ENCODE measurements around the gene GALNT15. TPM values are rescaled to one million over a fixed set of nuclear protein-coding genes. Genes with fewer than 3 reads are reported as not detected.
A peak's percentile ranks its signal among the peaks of the same experiment; 100 is the strongest.

GALNT15 gene
- total and polyA plus RNA-seq, 2 donors (not counting 1 experiment from before 2014, with no cell fraction given): 10.7 to 37.7 TPM

GRCh38 chr3:16199769-16200168, 25.3 kb downstream of the GALNT15 start:
- TF ChIP-seq EZH2 (IDR thresholded peaks at IDR 0.05; ENCODE audit: low read length, missing control alignments): no peak
- TF ChIP-seq CTCF (conservative IDR thresholded peaks at IDR 0.05 in 1 of 2, IDR thresholded peaks at IDR 0.05 in 1 of 2; ENCODE audit: low read depth in 1 of 2, low read length in 2 of 2): no peak
- no peak for DNase-seq (ENCODE audit: low read depth in 2 of 2)

DNA sequence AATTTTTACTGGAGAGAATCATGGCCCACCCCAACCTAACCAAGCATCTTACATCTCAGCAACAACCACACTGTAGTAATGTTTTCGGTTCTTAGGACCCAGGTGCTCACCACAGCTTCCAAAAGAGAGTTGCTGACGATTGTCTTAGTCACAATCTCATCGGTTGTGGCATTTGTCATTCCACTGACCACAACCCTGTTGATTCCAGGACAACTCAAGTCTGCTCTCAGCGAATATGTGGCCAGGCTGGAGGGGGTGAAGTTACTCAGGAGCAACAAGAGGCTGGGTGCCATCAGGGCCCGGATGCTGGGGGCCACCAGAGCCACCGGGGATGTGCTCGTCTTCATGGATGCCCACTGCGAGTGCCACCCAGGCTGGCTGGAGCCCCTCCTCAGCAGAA, 25.9 kb downstream of the GALNT15 start:
- Histone ChIP-seq H3K4me1 (ENCODE audit: control insufficient read depth, extremely low read depth, insufficient read depth, low read length) (no peaks in the 10 kb centered on the region), H3K4me2 (ENCODE audit: extremely low read depth, insufficient read depth, low read length) (no peak overlapping the region), H3K4me3 (replicated peaks in 1 of 4; ENCODE audit: control extremely low read depth in 1 of 4, insufficient read depth in 1 of 4, low read depth in 3 of 4, low read length in 4 of 4) (no peak overlapping the region), H3K36me3 (ENCODE audit: control insufficient read depth, insufficient read depth, low read length) (no peaks in the 10 kb centered on the region), H3K9me3 (ENCODE audit: control insufficient read depth, insufficient read depth, low read depth, low read length) (no peaks in the 10 kb centered on the region), H3K79me2 (ENCODE audit: control insufficient read depth, insufficient read depth, low read length) (no peaks in the 10 kb centered on the region), H3K9ac (ENCODE audit: insufficient read depth, low read length) (no peak overlapping the region), H4K20me1 (ENCODE audit: control insufficient read depth, extremely low read depth, insufficient read depth, low read length) (no peaks in the 10 kb centered on the region), H3K27ac (ENCODE audit: insufficient read depth, low read length) (no peak overlapping the region), H3K27me3 (ENCODE audit: control insufficient read depth, insufficient read depth, low read length) (no peaks in the 10 kb centered on the region), H2AFZ (ENCODE audit: low read length) (no peak overlapping the region)
- peak in 1 of 2 donors; percentile 79 for DNase-seq (ENCODE audit: low read depth in 2 of 2)
- TF ChIP-seq EZH2 (IDR thresholded peaks at IDR 0.05; ENCODE audit: low read length, missing control alignments): no peak
- TF ChIP-seq CTCF (conservative IDR thresholded peaks at IDR 0.05 in 1 of 2, IDR thresholded peaks at IDR 0.05 in 1 of 2; ENCODE audit: low read depth in 1 of 2, low read length in 2 of 2): no peak

More at GRCh38 chr3:16199769-16200168, 25.3 kb downstream of the GALNT15 start:
- H3K36me3 ChIP-seq (ENCODE audit: control insufficient read depth, insufficient read depth, low read length): no peaks in the 10 kb centered on the region
- no peaks in the 10 kb centered on the region for H4K20me1 ChIP-seq (ENCODE audit: control insufficient read depth, extremely low read depth, insufficient read depth, low read length)
- no peaks in the 10 kb centered on the region for H3K9me3 ChIP-seq (ENCODE audit: control insufficient read depth, insufficient read depth, low read depth, low read length)
- no peak overlapping the region for H3K9ac ChIP-seq (ENCODE audit: insufficient read depth, low read length)
- no peaks in the 10 kb centered on the region for H3K4me1 ChIP-seq (ENCODE audit: control insufficient read depth, extremely low read depth, insufficient read depth, low read length)
- H3K27ac ChIP-seq (ENCODE audit: insufficient read depth, low read length): no peak overlapping the region
- H3K79me2 ChIP-seq (ENCODE audit: control insufficient read depth, insufficient read depth, low read length): no peaks in the 10 kb centered on the region
- H3K4me2 ChIP-seq (ENCODE audit: extremely low read depth, insufficient read depth, low read length): no peak overlapping the region
- H3K27me3 ChIP-seq (ENCODE audit: control insufficient read depth, insufficient read depth, low read length): no peaks in the 10 kb centered on the region
- no peak overlapping the region for H2AFZ ChIP-seq (ENCODE audit: low read length)
- no peak overlapping the region for H3K4me3 ChIP-seq (replicated peaks in 1 of 4; ENCODE audit: control extremely low read depth in 1 of 4, insufficient read depth in 1 of 4, low read depth in 3 of 4, low read length in 4 of 4)

DNA sequence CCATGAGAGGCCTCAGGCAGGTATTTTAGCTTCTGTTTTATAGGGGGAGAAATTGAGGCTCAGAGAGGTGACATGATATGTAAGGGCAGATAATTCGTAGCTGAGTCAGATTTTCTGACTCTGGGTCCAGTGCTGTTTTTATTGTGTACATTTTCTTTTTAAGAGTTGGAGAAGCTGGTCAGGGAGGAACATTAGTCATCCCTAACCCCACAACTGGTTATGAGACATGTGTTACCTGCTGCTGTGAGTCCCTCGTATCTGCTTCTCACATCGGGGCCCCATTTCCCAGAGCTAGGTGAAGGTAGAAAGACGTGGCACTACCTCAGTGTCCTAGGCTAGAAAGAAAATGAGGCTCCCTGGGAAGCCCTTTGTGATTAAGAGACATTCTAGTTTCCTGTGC, 28.6 kb downstream of the GALNT15 start:
- Histone ChIP-seq H3K4me3 (replicated peaks in 1 of 4; ENCODE audit: control extremely low read depth in 1 of 4, insufficient read depth in 1 of 4, low read depth in 3 of 4, low read length in 4 of 4) (no peak overlapping the region), H3K4me1 (ENCODE audit: control insufficient read depth, extremely low read depth, insufficient read depth, low read length) (no peaks in the 10 kb centered on the region), H3K27ac (ENCODE audit: insufficient read depth, low read length) (no peak overlapping the region), H2AFZ (ENCODE audit: low read length) (no peak overlapping the region), H3K79me2 (ENCODE audit: control insufficient read depth, insufficient read depth, low read length) (no peaks in the 10 kb centered on the region), H3K36me3 (ENCODE audit: control insufficient read depth, insufficient read depth, low read length) (no peaks in the 10 kb centered on the region), H3K9me3 (ENCODE audit: control insufficient read depth, insufficient read depth, low read depth, low read length) (no peaks in the 10 kb centered on the region), H3K4me2 (ENCODE audit: extremely low read depth, insufficient read depth, low read length) (no peak overlapping the region), H3K27me3 (ENCODE audit: control insufficient read depth, insufficient read depth, low read length) (no peaks in the 10 kb centered on the region), H4K20me1 (ENCODE audit: control insufficient read depth, extremely low read depth, insufficient read depth, low read length) (no peaks in the 10 kb centered on the region), H3K9ac (ENCODE audit: insufficient read depth, low read length) (no peak overlapping the region)
- peak; percentile 30 to 86 for DNase-seq (ENCODE audit: low read depth in 2 of 2)
- no peak for TF ChIP-seq CTCF (conservative IDR thresholded peaks at IDR 0.05 in 1 of 2, IDR thresholded peaks at IDR 0.05 in 1 of 2; ENCODE audit: low read depth in 1 of 2, low read length in 2 of 2)
- TF ChIP-seq EZH2 (IDR thresholded peaks at IDR 0.05; ENCODE audit: low read length, missing control alignments): no peak

All from fibroblast of lung (primary cell).